Neural cell (in vitro differentiated cells): Measurements from ENCODE around the gene PCDHGC3. TPM values are rescaled to one million over a fixed set of nuclear protein-coding genes. Genes with fewer than 3 reads are reported as not detected.
A peak's percentile ranks its signal among the peaks of the same experiment; 100 is the strongest.

Experiments used
- H2AFZ ChIP-seq: fragments of 200-600, 300-800 bp; sonication (generic), shearing (Covaris generic); 2 replicates; pipeline ENCODE4 v1.6.0; 2014; ENCODE audit warnings: low read depth, mild to moderate bottlenecking, antibody characterized with exemption, low read length, moderate library complexity
- H3F3A ChIP-seq: fragments of 200-600 bp; shearing (Covaris generic); 2 replicates; pipeline ENCODE4 v1.6.1; 2016; ENCODE audit warnings: mild to moderate bottlenecking, moderate library complexity, mixed read lengths, antibody characterized with exemption, low read length; ENCODE audit not compliant: insufficient read depth, poor library complexity, severe bottlenecking
- H3K27ac ChIP-seq: fragments of 200-600, 300-800 bp; sonication (generic), shearing (Covaris generic); 2 replicates; pipeline ENCODE4 v1.5.1; 2014; ENCODE audit warnings: mild to moderate bottlenecking, low read length, moderate library complexity
- H3K27me3 ChIP-seq: fragments of 300-800, 200-600 bp; sonication (generic), shearing (Covaris generic); 2 replicates; pipeline ENCODE4 v1.6.0; 2014; ENCODE audit warnings: mild to moderate bottlenecking, low read depth, low read length, moderate library complexity; ENCODE audit not compliant: insufficient read depth
- H3K36me3 ChIP-seq: fragments of 300-800, 200-600 bp; sonication (generic), shearing (Covaris generic); 2 replicates; pipeline ENCODE4 v1.5.1; 2014; ENCODE audit warnings: mild to moderate bottlenecking, antibody characterized with exemption, low read length, moderate library complexity; ENCODE audit not compliant: insufficient read depth
- H3K4me2 ChIP-seq: fragments of 300-800, 200-600 bp; sonication (generic), shearing (Covaris generic); 2 replicates; pipeline ENCODE4 v1.6.0; 2014; ENCODE audit warnings: mild to moderate bottlenecking, low read length
- H3K4me3 ChIP-seq: fragments of 300-800, 200-600 bp; sonication (generic), shearing (Covaris generic); 2 replicates; pipeline ENCODE4 v1.5.1; 2014; ENCODE audit warnings: mild to moderate bottlenecking, low read length, moderate library complexity
- H3K79me2 ChIP-seq: fragments of 200-600 bp; shearing (Covaris generic); replicated peaks from 2 replicates; pipeline ENCODE4 v1.6.0; 2014; ENCODE audit warnings: mild to moderate bottlenecking, low read length, moderate library complexity; ENCODE audit not compliant: insufficient read depth
- H3K9ac ChIP-seq: fragments of 300-800, 200-600 bp; sonication (generic), shearing (Covaris generic); 2 replicates; pipeline ENCODE4 v1.6.1; 2016; ENCODE audit warnings: mild to moderate bottlenecking, low read length, mixed read lengths
- H3K9me2 ChIP-seq: fragments of 200-600 bp; shearing (Covaris generic); 2 replicates; pipeline ENCODE4 v1.6.1; 2016; ENCODE audit warnings: mild to moderate bottlenecking, low read length, mixed read lengths; ENCODE audit not compliant: insufficient read depth
- H3K9me3 ChIP-seq: fragments of 200-600, 300-800 bp; sonication (generic), shearing (Covaris generic); 2 replicates; pipeline ENCODE4 v1.6.1; 2016; ENCODE audit warnings: mild to moderate bottlenecking, mixed run types, low read length, moderate library complexity, mixed read lengths
- H4K20me1 ChIP-seq: fragments of 200-600 bp; shearing (Covaris generic); 2 replicates; pipeline ENCODE4 v1.6.1; 2016; ENCODE audit warnings: mild to moderate bottlenecking, mixed run types; ENCODE audit not compliant: insufficient read depth
- CTCF ChIP-seq: fragments of 450-650 bp; IDR thresholded peaks from 2 replicates; pipeline ENCODE4 v1.5.1; 2014; ENCODE audit warnings: antibody characterized with exemption, mild to moderate bottlenecking, moderate library complexity; ENCODE audit not compliant: poor library complexity, severe bottlenecking
- EP300 ChIP-seq: fragments of 450-650 bp; conservative IDR thresholded peaks from 2 replicates; pipeline ENCODE4 v1.6.1; 2014; ENCODE audit warnings: antibody characterized with exemption, mild to moderate bottlenecking, moderate library complexity; ENCODE audit not compliant: poor library complexity, severe bottlenecking
- MXI1 ChIP-seq: fragments of 450-650 bp; conservative IDR thresholded peaks from 2 replicates; pipeline ENCODE4 v1.6.1; 2014; ENCODE audit warnings: antibody characterized with exemption, mild to moderate bottlenecking; ENCODE audit not compliant: poor library complexity, severe bottlenecking
- POLR2AphosphoS5 ChIP-seq: IDR thresholded peaks from 2 replicates; pipeline ENCODE4 v1.6.1; 2012
- RAD21 ChIP-seq: fragments of 450-650 bp; conservative IDR thresholded peaks from 2 replicates; pipeline ENCODE4 v1.6.1; 2014; ENCODE audit warnings: antibody characterized with exemption, mild to moderate bottlenecking, moderate library complexity
- REST ChIP-seq: IDR thresholded peaks from 2 replicates; pipeline ENCODE4 v1.6.1; 2012; ENCODE audit warnings: borderline replicate concordance
- SMC3 ChIP-seq: fragments of 450-650 bp; conservative IDR thresholded peaks from 2 replicates; pipeline ENCODE4 v1.6.1; 2014; ENCODE audit warnings: antibody characterized with exemption, mild to moderate bottlenecking, moderate library complexity; ENCODE audit not compliant: poor library complexity
- TAF1 ChIP-seq: IDR thresholded peaks from 2 replicates; pipeline ENCODE4 v1.6.1; 2012; ENCODE audit warnings: low read depth
- polyA plus RNA-seq: library from polyadenylated mRNA; depleted of rRNA; stranded (reverse); fragments of >200 nt; gene quantifications from 2 replicates; pipeline ENCODE4 v1.2.3, GENCODE V29; 2014

PCDHGC3 gene
- polyA plus RNA-seq, 1 donor from 2014 or later, result 2.1 TPM

DNA sequence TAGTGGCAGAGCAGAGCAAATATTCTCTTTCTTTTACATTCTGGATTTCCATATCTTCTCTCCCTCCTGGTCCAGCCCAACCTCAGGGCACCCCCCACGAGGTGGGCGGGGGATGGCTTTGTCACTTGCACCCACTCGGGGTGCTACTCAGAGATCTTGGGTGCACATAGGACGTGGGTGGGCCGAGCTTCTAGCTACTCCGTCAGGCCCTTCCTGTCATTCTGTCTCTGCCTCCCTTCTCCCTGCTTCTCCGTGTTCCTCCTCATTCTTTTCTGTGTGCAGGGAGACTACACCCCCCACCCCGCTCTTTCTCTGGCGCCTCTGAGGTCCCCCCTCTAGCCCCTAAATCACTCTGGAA is 32.7 kb downstream of the PCDHGC3 start:
- H3K9ac ChIP-seq, result peak overlapping the region; percentile 61
- H3K27me3 ChIP-seq, result no peaks in the 10 kb centered on the region
- H3K4me2 ChIP-seq, result peak overlapping the region; percentile 49
- peak overlapping the region; percentile 59 for H3K4me3 ChIP-seq
- TF ChIP-seq RAD21, result no peak
- H3F3A ChIP-seq, result peaks cover 5% of the 10 kb centered on the region
- no peaks in the 10 kb centered on the region for H3K9me2 ChIP-seq
- H3K36me3 ChIP-seq, result peaks cover 5% of the 10 kb centered on the region
- H3K79me2 ChIP-seq, result no peaks in the 10 kb centered on the region
- no peaks in the 10 kb centered on the region for H4K20me1 ChIP-seq
- no peaks in the 10 kb centered on the region for H3K9me3 ChIP-seq
- peak overlapping the region; percentile 78 for H3K27ac ChIP-seq
- no peak overlapping the region for H2AFZ ChIP-seq

DNA sequence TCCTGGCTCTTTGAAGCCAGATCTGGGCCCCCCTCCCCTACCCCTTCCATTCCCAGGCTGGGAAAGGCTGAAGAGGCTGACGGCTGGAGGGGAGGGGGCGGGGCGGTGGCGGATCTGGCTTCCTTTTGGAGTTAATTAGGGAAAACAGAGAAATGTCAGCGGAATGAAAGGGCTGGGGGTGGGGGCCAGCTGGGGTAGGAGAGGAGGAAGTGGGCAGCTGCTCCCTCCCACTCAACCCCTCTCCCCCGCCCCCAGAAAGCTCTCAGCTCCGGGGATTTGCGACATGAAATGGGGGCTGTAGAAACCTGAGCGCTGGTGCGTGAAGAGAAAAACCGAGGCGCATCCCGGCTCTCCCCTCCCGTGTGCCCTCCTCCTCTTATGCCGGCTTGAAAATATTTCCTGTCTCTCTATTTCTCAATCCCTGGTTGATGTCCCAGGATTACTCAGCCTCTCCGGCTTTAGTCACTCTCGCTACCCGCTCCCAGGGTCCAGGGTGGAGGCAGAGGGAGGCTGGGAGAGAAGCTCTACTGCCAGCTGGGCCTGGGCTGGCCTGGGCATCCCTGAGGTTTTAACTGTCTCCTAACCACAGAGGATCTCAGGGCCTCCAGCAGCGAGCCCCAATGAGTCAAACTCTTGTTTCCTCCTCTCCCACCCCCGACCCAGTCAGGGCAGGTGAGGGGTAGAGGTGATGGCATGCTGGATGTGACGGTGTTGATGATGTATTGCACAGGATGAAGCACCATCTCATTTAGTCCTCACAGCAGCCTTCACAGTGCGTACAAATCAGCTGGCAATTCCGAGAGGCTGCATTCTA is 33.2 kb downstream of the PCDHGC3 start:
- no peaks in the 10 kb centered on the region for H3K9me2 ChIP-seq
- peak overlapping the region; percentile 78 for H3K27ac ChIP-seq
- H3K36me3 ChIP-seq, result peaks cover 5% of the 10 kb centered on the region
- H4K20me1 ChIP-seq, result no peaks in the 10 kb centered on the region
- no peaks in the 10 kb centered on the region for H3K27me3 ChIP-seq
- peak overlapping the region; percentile 61 for H3K9ac ChIP-seq
- no peaks in the 10 kb centered on the region for H3K79me2 ChIP-seq
- no peaks in the 10 kb centered on the region for H3K9me3 ChIP-seq
- H3F3A ChIP-seq, result peaks cover 5% of the 10 kb centered on the region
- peak overlapping the region; percentile 59 for H3K4me3 ChIP-seq
- no peak overlapping the region for H2AFZ ChIP-seq
- TF ChIP-seq REST, result peak; percentile 15
- no peak for TF ChIP-seq MXI1
- H3K4me2 ChIP-seq, result peak overlapping the region; percentile 49

DNA sequence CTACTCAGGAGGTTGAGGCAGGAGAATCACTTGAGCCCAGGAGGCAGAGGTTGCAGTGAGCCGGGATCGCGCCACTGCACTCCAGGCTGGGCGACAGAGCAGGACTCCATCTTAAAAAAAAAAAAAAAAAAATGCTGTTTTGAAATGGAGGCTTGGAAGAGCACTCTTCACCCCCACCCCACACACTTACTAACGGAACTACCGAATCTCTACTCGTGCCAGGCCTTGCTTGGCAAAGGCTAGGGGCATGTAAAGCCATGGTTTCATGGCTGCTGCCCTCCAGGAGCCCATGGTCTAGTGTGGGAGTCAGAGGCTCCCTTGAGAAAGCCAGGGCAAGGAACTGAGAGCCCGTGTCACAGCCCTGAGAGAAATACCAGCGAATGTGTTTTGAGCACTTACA is 34.4 kb downstream of the PCDHGC3 start:
- H3K9ac ChIP-seq, result no peak overlapping the region
- H3K4me3 ChIP-seq, result no peak overlapping the region
- H3K36me3 ChIP-seq, result peaks cover 5% of the 10 kb centered on the region
- no peaks in the 10 kb centered on the region for H3K27me3 ChIP-seq
- no peak overlapping the region for H2AFZ ChIP-seq
- no peaks in the 10 kb centered on the region for H3K9me2 ChIP-seq
- H3K27ac ChIP-seq, result no peak overlapping the region
- TF ChIP-seq SMC3 (no peak), TAF1 (no peak), MXI1 (no peak), POLR2AphosphoS5 (no peak), EP300 (no peak), CTCF (no peak)
- no peaks in the 10 kb centered on the region for H4K20me1 ChIP-seq
- no peaks in the 10 kb centered on the region for H3K79me2 ChIP-seq
- no peak overlapping the region for H3K4me2 ChIP-seq
- H3K9me3 ChIP-seq, result no peaks in the 10 kb centered on the region
- H3F3A ChIP-seq, result peaks cover 5% of the 10 kb centered on the region
